GM13977 (cell line): ENCODE results near the gene UGT1A8.

ENCODE experiments used
- DNase-seq: peaks from one replicate; pipeline ENCODE4 v3.0.0; 2012; ENCODE audit warnings: low spot score
- in situ Hi-C: fragments of 300-500 bp; cut with MboI; formaldehyde crosslinking; loops from one replicate; pipeline ENCODE4 v1.12.0; 2022; ENCODE audit warnings: low sequenced_read_pairs, low pct_unique_long_range_greater_than_20kb, mixed read lengths, inconsistent platforms; ENCODE audit not compliant: unreplicated experiment
- TF ChIP-seq, protein P1 (sequence below): IDR thresholded peaks from 2 replicates; pipeline ENCODE4 v1.5.1; 2012; ENCODE audit warnings: mild to moderate bottlenecking, control low read depth; ENCODE audit not compliant: insufficient read depth; ENCODE audit errors: extremely low read depth, missing control alignments

Gene UGT1A8

DNA sequence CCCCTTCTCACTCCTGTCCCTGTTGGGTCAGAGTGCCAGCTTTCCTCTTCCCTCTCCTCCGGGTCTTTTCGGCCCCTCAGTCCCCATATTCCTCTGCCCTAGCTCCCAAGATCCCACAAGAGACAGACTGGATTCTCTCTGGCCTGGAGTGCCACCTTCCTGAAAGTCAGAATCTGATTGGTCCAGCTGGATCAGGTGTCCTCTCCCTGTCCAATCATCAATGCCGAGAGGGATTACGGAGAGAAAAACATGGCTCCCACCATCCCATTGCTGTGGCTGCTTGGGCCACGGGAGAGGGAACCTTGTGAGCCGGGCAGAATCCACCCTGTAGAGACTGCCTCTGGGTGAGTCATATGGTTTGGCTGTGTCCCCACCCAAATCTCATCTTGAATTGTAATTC lies 158.0 kb downstream of the UGT1A8 start:
- no peak for DNase-seq
- TF ChIP-seq, protein P1, sequence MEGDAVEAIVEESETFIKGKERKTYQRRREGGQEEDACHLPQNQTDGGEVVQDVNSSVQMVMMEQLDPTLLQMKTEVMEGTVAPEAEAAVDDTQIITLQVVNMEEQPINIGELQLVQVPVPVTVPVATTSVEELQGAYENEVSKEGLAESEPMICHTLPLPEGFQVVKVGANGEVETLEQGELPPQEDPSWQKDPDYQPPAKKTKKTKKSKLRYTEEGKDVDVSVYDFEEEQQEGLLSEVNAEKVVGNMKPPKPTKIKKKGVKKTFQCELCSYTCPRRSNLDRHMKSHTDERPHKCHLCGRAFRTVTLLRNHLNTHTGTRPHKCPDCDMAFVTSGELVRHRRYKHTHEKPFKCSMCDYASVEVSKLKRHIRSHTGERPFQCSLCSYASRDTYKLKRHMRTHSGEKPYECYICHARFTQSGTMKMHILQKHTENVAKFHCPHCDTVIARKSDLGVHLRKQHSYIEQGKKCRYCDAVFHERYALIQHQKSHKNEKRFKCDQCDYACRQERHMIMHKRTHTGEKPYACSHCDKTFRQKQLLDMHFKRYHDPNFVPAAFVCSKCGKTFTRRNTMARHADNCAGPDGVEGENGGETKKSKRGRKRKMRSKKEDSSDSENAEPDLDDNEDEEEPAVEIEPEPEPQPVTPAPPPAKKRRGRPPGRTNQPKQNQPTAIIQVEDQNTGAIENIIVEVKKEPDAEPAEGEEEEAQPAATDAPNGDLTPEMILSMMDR = no peak
- in situ Hi-C loops = no loop called here

DNA sequence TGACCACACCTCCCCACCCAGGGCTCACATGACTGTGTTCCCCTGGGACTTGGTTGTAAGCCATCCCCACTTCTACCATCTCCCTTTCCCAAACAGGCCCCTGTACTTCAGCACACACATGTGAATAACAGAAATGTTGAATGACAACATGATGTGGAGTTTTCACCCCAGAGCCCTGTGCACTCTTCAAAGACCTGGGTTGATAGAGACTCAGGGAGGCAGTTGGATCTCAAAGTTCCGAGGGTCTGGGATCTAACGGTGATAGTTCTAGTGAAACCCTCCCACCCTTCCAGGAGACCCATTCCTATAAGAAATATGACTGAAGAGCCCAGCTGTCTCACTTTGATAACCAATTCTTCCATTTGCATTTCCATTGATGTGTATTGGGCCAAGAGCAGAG lies 160.6 kb downstream of the UGT1A8 start, which contains the start of gene MROH2A:
MROH2A (plus strand) TSS at position 301 of the 400 bp plus-strand sequence. CDS start 1,029 bp downstream, outside the sequence.
- in situ Hi-C loops = no loop called here
- no peak for DNase-seq
- TF ChIP-seq, protein P1 = no peak

DNA sequence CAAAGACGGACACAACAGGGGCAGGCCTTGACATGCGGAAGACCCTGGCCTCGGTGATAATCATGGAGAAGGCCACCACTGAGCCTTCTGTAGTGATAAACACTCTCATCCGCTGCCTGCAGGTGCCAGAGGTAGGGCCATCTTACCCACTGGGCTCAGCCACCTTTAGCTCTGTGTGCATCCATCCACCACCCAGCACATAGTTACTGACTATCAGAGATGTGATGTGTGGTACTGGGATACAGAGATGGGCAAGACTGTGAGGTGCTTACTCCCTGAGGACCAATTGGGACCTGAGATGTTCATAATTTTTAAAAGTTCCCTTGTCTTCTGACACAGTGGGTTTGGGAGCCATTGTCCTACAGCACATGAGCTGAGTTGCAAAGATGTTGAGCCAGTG lies 162.3 kb downstream of the UGT1A8 start:
- DNase-seq = no peak
- in situ Hi-C loops = no loop called here
- TF ChIP-seq, protein P1 = no peak

DNA sequence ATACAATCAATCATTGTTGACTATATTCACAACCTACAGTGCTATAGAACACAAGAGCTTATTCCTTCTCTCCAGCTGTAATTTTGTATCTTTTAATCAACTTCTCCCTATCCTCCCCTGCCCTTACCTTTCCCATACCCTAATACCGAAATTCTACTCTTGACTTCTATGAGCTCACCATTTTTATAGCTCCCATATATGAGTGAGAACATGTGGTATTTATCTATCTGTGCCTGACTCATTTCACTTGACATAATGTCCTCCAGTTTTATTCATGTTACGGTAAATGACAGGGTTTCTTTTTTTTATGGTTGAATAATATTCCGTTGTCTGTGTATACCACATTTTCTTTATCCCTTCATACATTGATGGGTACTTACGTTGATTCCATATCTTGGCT lies 163.3 kb downstream of the UGT1A8 start:
- TF ChIP-seq, protein P1 = no peak
- in situ Hi-C loops = no loop called here
- no peak for DNase-seq

DNA sequence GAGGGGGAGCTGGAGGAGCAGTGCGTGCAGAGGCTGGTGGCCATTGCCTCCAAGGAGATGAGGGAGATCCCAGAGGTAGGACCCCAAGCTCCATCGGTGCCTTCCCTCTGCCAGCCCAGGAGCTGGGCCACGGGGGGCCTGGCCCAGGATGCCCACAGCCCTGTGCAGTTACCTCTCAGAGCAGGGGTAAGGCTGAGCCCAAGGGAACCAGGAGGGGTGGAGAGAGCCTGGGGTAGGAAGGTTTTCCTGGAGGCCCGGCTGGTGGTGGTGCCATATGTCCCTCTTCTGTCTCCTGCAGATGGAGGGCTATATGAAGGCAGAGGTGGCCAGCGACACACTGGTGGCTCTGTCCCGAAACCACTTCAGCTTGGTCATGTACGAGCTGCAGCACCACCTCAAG lies 172.1 kb downstream of the UGT1A8 start:
- TF ChIP-seq, protein P1 = no peak
- DNase-seq = no peak
- in situ Hi-C loops = no loop called here

DNA sequence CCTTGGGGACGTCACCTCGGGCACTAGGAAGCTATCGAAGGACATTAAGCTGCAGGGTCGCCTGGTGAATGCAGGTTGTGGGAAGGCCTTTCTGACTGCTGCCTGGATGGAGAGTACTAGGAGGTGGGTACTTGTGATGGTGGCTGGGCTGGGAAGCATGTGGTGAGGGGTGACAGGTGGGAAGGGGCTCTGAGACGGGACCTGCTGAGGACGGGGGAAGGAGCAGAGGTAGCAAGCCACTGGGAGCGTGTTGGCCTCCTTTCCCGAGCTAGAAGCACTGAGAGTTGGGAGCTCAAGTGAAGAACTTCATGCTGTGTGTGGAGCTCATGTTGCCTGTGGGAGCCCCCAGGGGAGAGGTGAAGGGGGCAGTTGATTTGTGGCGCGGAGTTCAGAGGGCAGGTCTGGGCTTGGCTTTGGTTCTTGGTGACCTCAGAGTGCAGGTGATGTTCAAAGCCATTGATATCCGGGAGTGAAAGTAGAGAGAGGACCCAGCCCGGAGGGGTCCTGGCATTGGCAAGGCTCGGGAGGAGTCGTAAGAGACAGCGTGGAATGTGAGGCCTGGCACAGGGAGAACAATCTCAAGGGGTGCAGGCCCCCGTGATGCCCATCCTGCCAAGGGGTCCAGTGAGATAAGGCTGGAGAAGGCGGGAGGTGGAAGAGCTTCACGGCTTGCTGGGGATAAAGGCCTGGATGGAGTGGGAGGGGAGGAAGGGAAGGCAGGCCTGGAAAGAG lies 173.9 kb downstream of the UGT1A8 start:
- in situ Hi-C loops = no loop called here
- no peak for DNase-seq
- TF ChIP-seq, protein P1 = no peak
